Epithelial cell of prostate (primary cell): ENCODE measurements around the gene CD38.
"Not testable (repeated sequence)": the region's sequence is repeated elsewhere in the genome, so short reads cannot be mapped to it uniquely, and the experiment has no call there.

Experiments
- DNase-seq: peaks from one replicate; pipeline ENCODE4 v3.0.0-alpha.2; 2011; ENCODE audit warnings: low read depth, low spot score
- H3K27ac ChIP-seq: fragments of 450-650 bp; 2 replicates; pipeline ENCODE4 v1.5.1; 2017; ENCODE audit warnings: mild to moderate bottlenecking

Gene CD38

DNA sequence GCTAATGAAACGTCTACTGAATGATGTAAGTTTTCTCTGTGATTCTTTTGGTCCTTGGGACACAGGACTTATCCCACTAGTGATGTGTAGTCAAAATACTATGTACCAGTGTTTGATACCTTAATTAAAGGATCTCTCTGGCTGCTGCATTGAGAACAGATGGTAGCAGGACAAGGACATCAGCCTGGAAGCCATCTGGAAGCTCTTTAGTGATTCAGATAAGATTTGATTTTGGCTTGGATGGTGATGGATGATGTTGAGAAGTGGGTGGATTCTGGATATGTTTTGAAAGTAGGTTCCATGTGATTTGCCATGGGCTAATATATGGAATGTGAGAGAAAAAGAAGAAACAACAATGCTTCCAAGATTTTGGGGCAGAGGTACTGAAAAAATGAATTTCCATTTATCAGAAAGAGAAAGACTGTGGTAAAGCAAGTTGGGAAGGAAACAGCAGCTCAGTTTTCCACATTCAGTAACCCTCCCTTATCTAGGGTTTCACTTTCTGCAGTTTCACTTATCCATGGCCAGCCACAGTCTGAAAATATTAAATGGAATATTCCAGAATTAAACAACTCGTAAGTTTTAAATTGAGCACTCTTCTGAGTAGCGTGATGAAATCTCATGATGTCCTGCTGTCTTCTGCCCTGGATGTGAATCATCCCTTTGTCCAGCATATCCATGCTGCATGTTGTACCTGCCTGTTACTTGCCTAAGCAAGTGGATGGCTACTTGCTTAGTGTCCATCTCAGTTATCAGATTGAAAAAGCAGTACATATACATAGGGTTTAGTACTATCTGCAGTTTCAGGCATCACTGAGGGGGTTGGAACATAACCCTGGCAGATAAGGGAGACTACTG lies 15.6 kb downstream of the CD38 start:
- no peak for DNase-seq

DNA sequence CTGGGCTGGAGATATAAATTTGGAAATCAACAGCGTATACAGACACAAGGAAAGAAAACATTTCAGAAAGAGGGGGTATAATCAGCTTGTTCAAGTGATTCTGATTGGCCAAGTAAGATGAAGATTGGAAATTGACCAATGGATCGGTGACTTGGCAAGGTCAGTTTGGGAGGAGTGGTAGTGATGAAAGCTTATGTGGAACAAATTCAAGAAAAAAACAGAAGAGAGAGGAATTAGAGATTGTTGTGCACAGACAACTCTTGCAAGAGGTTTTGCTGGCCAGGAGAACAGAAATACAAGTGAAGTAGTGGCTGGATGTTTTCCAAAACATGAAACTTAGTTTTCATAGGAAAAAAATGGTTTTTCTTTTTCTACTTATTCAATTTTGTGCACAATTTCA lies 16.3 kb downstream of the CD38 start:
- no peak overlapping the region for H3K27ac ChIP-seq
- no peak for DNase-seq

More for the DNA sequence above, 15.6 kb downstream of the CD38 start:
- H3K27ac ChIP-seq = no peak overlapping the region

DNA sequence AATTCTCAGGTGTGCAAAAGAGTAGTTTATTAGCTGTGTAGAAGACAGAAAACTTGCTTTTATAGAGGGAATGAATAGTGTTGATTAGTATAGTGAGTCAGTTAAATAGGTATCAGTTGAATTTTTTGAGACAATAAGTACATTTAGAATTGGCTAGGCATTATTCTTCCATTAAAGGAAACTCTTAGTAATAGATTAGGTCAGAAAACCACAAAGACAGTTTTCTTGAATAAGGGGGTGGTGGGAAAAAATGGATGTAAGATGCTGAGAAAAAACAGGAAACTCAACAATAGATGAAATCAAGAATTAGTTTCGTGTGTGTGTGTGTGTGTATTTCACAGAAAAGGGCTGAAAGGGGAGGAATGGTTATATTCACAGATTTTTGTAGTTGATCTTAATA lies 16.8 kb downstream of the CD38 start:
- no peak for DNase-seq
- no peak overlapping the region for H3K27ac ChIP-seq

DNA sequence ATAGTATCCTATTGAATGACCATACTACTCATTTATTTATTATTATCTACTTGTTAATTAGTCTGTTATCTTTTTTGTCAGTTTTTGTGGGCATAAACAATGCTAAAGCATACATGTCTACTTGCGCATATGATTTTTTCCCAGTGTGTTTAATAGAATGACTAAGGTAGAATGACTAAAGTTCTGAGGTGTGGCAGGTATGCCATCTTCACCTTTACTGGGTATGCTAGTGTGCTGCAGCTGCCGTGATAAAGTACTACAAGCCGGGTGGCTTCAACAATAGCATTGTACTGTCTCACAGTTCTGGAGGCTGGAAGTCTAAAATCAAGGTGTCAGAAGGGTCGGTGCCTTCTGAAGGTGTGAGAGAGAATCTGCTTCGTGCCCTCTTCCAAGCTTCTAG lies 19.2 kb downstream of the CD38 start:
- no peak overlapping the region for H3K27ac ChIP-seq
- DNase-seq = no peak

DNA sequence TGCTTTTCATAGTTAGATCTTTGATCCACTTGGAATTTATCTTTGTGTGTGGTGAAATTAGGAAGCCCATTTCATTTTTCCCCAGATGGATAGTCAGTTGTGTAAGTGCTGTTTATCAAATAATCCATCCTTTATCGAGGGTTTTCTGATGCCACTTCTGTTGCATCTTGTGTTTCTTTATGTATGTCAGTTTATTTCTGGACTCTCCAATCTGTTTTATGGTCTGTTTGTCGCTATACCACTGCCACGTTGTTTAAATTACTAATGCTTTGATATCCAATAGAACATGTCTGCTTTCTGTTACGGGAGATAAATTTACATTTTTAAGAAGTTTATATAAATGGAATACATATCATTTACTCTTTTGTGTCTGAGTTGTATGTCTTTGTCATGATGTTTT lies 21.0 kb downstream of the CD38 start:
- no peak overlapping the region for H3K27ac ChIP-seq

DNA sequence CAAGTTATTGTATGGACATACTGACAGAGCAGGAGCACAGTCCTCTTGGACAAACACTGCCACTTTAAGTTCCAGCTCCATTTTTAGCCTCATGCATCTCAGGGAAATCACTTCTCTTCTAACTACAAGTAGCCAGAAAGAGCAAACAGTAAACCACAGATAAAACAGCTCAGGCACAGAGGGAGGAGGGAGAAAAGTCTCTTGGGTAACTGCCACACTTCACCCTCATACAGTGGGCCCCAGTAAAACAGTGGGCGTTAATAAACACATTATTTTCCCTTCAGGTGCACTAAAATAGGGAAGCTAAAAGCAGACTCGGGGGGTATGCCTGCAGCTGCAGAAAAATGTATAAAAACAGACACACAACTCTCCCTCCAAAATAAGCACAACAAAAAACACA lies 21.6 kb downstream of the CD38 start:
- no peak overlapping the region for H3K27ac ChIP-seq
- DNase-seq = no peak

More for the DNA sequence above, 21.0 kb downstream of the CD38 start:
- no peak for DNase-seq

DNA sequence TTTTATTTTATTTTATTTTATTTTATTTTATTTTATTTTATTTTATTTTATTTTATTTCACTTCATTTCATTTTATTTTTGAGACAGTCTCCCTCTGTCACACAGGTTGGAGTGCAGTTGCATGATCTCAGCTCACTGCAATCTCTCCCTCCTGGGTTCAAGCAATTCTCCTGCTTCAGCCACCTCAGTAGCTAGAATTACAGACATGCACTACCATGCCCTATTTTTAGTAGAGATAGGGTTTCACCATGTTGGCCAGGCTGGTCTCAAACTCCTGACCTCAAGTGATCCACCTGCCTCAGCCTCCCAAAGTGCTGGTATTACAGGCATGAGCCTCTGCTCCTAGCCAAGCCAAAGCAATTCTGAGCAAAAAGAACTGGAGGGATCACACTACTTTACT lies 24.4 kb downstream of the CD38 start:
- DNase-seq, H3K27ac ChIP-seq: not testable (repeated sequence)

DNA sequence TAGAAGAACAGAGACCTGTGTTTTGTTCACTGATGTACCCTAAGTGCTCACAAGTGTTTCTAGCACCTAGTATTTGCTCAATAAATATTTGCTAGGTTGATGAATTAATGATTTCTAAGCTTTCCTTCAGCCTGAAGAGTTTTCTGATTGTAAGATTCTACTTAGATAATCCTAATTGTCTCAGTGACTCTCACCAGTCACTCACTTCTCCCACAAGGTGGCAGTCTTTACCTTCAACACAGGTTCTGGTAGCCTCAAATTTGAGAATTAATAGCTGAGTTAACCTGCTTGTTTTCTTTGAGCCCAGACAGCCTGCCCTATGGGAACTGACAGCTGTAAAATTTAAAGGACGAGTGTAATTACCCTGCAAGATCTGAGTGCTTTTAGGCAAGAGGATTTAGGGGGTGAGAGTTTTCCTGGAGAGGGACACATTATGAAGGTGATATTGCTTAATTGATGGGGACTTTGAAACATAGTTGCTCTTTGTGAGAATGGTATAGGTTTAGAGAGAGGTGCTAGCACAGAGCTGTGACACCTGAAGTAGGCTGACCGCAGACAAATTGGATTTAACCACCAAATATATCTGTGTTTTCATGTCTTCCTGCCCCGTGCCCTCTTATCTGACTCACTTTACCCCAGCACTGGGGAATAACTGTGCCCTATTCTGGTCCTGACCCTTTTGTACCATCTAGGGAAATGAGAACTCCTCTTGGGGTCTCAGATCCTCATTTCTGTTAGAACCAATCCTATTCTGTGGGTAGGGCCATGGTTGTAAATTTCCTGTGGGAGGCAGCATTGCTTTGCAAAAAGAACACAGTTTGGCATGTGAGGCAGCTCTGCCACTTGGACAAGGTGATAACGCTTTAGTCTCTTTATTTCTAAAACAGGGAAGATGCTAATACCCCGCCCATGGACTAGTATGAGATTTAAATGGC lies 27.7 kb downstream of the CD38 start:
- H3K27ac ChIP-seq = no peak overlapping the region
- DNase-seq = no peak

DNA sequence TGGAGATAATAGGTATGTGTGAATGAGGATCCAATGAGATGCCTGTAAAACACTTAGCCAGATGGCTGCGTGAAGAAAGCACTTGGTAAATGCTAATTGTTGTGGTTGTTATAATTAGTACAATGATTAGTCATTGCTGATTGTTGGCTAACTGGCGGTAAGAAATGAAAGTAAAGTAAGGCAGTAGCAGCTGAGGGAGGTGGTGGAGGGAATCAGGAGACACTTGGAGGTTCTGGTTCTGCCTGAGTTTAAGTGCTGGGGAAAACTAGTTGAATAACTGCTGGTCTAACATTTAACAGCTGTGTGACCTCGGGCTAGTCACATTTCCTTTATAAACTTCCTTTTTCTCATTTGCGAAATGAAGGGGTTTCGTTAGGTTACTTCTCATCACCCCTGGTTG lies 30.9 kb downstream of the CD38 start:
- DNase-seq = no peak
- no peak overlapping the region for H3K27ac ChIP-seq

DNA sequence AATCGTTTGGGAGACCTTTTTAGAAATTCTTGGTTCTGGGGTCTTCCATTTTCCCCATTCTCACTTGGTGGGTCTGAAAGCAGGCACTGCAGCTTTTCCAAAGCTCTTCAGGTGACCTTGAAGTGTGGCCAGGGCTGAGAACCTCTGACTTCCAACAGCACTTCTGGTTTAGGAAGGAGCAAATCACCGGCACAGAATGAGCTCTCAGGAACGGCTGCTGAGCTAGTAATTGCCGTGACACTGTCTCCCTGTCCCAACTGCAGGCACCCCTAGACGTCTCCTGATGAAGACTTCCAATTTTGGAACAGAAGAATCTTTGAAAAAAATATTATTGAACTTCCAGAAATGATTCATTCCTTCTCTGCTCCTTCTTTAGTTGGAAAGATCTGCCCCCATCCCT lies 31.3 kb downstream of the CD38 start:
- no peak overlapping the region for H3K27ac ChIP-seq
- DNase-seq = no peak

DNA sequence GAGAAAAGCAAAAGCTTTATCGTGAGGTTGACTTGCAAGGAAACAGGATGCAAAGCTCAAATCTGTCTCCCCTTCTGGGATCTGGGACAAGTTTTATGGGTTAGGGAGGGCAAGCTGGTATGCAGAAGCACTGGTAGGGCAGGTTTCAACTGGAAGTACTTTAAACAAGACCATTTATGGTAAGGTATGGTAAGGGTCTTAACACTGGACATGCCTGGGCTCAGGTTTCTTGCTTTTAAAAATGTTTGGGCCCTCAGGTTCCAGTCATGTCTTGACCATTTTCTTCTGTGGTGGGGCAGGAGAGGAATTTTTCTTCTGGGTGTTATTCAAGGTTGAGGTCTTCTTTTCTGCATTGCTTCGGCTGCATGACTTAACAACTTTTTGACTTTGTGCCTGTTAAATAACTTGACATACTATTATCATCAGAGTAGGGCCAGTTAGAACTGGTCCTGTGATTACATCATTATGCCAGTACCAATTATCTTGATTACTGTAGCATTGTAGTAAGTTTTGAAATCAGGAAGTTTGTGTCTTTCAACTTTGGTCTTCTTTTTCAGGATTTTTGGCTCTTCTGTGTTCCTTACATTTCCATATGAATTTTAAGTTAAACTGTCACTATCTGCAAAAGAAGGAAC lies 33.7 kb downstream of the CD38 start:
- DNase-seq = no peak
- H3K27ac ChIP-seq = peak overlapping the region; percentile 48

DNA sequence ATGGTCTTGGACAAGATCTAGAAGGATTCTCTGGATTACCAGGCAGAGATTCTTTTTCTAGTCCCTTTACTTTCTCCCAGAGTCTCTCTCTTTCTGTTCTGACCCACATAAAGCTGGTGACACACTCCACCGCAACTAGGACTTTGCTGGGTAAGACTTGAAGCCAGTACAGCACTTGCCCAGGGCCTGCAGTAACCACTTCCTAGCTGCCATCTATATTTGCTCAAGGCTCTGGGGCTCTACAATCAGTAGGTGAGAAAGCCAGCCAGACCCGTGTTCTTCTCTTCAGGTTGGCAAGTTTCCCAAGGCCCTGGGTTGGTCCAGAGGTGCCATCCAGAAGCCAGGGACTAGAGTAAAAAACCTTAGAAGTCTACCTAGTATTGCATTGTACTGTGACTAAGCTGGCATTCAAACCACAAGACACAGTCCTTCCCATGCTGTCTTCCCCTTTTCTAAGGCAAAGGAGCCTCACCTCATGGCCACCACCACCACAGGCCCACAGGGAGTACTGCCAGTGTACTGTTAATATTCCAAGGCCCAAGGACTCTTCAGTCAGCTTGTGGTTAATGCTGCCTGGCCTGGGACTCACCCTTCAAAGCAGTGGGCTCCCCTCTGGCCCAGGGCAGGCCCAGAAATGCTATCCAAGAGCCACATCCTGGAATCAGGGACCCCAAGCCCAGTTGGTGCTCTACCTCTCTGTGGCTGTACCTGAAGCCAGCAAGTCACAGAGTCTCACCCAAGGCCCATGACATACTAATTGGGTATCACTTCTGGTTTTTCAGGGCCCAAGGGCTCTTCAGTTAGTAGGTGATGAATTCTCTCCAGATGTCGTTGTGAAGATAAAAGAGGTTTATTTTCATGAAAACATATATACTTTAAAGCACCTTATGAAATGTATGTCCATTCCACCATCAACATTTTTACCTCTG lies 54.7 kb downstream of the CD38 start:
- H3K27ac ChIP-seq = no peak overlapping the region
- no peak for DNase-seq

DNA sequence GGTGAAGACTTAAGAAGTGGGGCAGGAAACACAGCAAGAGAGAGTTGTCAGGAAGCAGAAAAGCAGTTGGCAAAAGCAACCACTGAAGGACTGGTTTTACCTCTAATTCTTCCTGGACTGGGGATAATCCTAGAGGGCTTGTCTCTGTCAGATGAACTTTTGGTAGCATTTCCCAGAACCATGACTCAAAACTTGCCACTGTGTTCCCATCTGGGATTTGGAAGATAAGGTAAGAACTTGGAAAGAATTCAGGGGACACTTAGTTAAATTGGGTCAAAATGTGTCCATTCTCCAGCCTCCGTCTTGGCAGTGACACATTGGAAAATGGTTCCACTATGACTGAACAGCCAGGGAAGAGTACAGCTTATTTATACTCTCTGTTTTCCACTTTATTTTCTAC lies 55.7 kb downstream of the CD38 start:
- no peak overlapping the region for H3K27ac ChIP-seq
- DNase-seq = no peak

DNA sequence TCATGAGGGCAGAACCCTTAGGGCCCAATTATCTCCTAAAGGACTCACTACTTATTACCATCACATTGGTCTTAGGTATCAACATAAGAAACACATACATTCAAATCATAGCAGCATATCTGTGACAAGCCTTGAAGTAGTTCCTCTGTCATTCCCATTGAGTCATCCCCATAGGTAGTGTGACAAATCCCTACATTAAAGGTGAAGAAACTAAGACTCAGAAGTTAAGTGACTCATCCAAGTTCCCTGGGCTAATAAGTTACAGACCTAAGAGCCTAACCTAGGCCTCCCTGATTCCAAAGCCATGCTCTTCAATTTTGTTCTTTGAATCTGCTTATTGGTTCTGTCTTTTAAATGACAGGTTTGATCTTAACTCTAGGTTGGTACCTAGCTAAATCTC lies 58.2 kb downstream of the CD38 start:
- DNase-seq = peak; percentile 69
- peak overlapping the region; percentile 25 for H3K27ac ChIP-seq

DNA sequence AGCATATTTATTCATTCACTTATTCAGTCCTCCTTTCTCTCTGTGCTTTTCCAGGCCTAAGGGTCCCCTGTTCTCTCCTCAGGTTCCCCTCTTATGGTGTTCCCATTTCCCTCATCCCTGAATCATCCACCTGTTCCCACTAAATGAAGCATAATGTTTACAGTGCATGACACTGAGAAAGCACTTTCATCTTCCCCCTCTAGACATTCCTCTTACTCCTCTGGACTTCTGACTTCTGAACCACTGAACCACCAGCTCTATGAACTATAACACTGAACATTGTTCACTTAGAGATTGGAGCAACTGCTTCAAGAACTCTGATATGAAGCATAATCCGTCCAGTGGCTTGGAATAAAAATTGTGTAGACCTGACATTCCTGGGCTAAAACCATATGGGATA lies 59.5 kb downstream of the CD38 start:
- no peak for DNase-seq

DNA sequence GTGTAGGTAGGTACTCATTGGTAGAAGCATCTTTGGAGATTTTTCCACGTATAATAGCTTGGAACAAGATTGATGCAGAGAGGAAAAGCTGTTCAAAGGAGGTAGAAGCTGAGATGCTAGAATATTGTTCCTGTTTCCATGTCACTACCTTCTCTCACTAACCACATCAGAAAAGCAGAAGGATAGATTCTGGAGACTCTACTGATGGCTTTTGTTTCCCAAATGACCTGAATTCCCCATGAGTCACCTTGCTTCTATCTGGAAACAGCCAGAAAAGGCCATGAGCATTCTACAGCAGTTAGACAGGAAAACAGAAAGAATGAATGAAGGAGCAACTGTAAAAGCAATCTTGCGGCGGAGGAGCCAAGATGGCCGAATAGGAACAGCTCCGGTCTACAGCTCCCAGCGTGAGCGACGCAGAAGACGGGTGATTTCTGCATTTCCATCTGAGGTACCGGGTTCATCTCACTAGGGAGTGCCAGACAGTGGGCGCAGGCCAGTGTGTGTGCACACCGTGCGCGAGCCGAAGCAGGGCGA lies 63.1 kb downstream of the CD38 start:
- not testable (repeated sequence) for DNase-seq, H3K27ac ChIP-seq

More for the DNA sequence above, 59.5 kb downstream of the CD38 start:
- H3K27ac ChIP-seq = no peak overlapping the region

DNA sequence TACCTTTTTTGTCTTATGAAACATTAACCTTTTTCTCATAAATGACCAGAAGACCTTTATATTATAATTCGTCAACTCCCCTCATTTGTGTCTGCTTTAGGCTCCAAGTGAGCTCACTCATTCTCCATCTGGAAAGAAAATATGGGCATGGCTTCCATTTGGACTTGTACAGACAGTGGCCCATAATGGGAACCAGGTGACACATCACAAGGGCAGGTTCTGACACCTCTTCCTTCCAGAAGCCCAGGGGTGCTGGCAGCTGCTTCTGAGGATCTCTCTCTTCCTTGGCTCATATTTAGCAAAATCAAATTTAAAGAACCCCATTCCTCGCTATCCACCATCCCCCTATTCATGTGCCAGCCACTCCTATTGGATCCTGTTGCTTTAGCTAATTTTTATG lies 69.6 kb downstream of the CD38 start:
- DNase-seq = peak; percentile 37
- peak overlapping the region; percentile 9 for H3K27ac ChIP-seq

DNA sequence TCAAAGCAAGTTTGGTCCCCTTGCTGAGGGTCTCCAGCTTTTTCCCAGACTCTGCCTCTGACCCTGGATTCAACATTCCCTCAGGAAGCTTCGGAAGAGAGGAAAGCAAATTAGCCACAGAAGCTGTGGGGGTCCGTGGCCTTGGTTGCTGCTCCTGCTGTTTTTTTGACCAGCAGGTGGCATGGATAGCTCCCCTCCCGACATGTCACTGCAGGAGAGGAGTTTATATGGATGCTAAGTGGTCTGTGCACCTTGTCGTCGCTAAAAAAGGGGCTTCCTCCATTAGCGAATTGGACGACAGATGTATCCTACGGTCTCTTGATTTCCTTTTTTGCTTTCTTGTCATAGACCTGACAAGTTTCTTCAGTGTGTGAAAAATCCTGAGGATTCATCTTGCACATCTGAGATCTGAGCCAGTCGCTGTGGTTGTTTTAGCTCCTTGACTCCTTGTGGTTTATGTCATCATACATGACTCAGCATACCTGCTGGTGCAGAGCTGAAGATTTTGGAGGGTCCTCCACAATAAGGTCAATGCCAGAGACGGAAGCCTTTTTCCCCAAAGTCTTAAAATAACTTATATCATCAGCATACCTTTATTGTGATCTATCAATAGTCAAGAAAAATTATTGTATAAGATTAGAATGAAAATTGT lies 70.2 kb downstream of the CD38 start:
- H3K27ac ChIP-seq = peak overlapping the region; percentile 9
- DNase-seq = no peak

DNA sequence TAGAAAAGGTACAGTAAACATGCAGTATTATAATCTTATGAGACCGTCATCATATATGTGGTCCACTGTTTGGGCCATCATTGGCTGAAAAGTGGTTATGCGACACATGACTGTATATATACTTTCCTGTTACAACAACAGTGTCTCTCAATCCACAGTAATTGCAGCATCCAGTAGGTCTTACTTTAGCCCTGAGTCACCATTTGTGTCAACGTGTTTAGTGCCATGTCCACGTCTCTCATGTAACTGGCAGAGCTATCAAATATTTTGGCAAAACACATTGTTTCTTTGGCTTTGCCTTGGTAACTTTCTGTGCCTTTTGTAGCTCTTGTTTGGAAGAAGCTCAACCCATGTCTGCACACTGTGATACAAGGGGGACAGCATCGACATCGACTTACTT lies 73.8 kb downstream of the CD38 start:
- no peak for DNase-seq
- no peak overlapping the region for H3K27ac ChIP-seq
